Measurements from ENCODE around the gene SLC7A8.

Gene SLC7A8

GRCh38 chr14:23154964-23155587, 28.4 kb downstream of the SLC7A8 start:
- no peak for FAIRE-seq

- no peak for FAIRE-seq
Observed at GRCh38 chr14:23153851-23154796, 29.3 kb downstream of the SLC7A8 start.

DNA sequence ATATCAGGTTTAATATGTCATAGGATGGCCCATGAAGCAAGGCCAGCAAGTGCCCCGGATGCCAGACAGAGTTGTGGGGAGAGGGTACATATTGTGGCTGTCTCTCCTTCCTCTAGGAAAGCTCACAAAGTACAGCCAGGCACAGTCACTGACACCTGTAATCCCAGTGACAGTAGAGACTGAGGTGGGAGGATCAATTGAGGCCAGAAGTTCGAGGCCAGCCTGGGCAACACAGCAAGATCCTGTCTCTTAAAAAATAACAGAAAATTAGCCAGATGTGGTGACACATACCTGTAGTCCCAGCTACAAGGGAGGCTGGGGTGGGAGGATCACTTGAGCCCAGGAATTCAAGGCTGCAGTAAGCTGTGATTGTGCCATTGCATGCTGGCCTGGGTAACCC, 32.1 kb downstream of the SLC7A8 start:
- FAIRE-seq: no peak

DNA sequence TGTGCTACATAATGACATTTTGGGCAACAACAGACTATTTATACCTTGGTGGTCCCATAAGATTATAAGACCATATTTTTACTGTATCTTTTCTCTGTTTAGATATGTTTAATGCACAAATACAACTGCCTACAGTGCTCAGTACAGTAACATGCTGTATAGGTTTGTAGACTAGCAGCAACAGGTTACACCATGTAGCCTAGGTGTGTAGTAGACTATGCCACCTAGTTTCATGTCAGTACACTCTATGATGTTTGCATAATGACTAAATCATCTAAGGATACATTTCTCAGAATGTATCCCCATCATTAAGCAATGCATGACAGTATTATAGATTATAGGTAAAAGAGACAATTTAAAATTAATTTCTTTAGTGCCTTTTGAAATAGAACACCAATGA, 33.7 kb downstream of the SLC7A8 start:
- no peak for FAIRE-seq

- no peak for FAIRE-seq
Observed at GRCh38 chr14:23148591-23149249, 34.7 kb downstream of the SLC7A8 start.

GRCh38 chr14:23147676-23148075, 35.8 kb downstream of the SLC7A8 start:
- FAIRE-seq: no peak

DNA sequence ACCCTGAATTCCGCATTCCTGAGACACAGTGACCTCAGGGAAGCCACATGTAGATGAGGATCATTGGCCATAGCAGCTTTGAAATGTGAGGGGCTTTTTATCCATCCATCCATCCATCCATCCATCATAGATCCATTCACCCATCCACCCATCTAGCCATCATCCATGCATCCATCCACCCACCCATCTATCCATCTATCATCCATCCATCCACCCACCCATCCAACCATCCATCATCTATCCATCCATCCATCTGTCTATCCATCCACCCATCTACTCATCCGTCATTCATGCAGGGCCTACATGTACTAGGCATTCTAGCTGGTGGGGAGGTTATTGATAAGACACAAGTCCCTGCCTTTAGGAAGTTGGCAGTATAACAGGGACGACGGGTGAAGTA, 36.5 kb downstream of the SLC7A8 start:
- no peak for FAIRE-seq

DNA sequence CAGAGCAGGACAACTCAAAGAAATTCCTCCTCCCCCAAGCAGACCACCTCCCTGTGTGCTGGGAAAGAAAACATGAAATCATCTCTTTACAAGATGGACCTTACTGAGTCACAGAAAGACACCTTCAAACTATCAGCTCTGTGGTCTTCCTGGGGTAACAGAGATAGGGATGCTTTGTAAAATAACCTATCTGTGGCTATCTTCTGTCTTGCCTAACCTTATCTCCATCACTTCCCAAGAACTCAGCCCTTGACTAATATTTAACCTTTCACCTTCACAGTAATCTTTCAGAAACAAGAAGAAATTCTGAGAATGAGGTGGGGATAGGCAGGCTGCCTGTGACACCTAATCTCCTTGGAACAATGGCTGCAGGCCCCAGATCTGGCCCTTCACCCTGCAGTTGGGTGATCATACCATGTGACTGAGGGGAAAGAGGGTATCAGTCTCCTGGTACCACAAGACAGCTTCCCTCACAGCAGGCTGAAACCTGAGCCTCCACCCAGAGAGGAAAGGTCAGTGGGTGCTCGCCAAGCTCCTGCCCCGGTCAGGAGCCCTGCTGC, 37.0 kb downstream of the SLC7A8 start:
- FAIRE-seq: no peak

- FAIRE-seq: no peak
Observed at GRCh38 chr14:23145794-23146350, 37.6 kb downstream of the SLC7A8 start.

DNA sequence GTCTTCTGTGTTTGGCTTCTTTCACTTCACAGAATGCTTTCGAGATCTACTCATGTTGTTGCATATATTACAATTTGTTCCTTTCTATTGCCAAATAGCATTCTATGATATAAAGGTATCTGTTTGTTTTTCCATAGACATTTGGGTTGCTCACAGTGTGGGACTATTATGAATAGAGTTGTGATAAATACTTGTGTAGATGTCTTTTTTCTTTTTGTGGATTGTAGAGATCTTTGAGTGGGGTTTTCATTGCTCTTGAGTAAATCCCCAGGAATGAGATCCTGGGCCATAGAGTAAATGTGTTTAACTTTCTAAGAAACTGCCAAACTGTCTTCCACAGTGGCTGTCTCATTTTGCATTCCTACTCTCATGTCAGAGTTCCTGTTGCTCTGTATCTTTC, 39.5 kb downstream of the SLC7A8 start:
- no peak for FAIRE-seq

GRCh38 chr14:23142826-23143225, 40.6 kb downstream of the SLC7A8 start:
- FAIRE-seq: no peak

DNA sequence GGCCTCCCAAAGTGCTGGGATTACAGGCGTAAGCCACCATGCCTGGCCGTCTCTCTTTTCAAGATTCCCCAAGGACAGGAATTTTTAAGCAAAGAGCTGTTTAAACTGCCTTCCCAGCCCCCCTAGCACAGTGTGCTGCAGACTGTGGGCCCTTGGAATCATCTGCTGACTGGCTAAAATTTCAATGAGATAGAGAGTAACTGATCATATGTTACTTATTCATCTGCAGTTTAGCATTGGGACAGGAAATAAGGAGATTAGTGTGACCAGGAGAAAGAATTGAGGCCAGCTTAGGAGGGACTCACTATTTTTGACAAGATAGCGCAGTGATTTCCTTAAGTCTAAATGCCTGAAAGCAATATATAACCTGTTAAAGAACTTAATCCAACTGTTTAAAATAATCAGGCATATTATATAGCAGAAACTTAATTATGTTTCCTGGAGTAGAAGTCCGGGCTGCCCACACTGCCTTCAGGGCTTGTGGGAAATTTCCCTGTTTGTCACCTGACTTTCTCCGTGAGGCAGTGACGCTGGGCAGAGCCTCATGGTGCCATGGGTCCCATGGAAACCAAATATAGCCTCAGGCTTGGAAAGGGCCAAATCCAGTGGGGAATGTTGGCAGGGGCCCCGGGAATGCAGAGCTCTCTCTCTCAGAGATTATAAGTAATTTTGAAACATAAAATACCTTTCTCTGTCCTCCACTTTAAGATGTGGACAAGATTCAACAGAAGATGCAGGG, 41.6 kb downstream of the SLC7A8 start:
- FAIRE-seq: no peak

GRCh38 chr14:23140371-23140770, 43.1 kb downstream of the SLC7A8 start:
- FAIRE-seq: no peak

GRCh38 chr14:23139874-23140273, 43.6 kb downstream of the SLC7A8 start:
- no peak for FAIRE-seq

- FAIRE-seq: no peak
Observed at GRCh38 chr14:23137813-23138535, 45.5 kb downstream of the SLC7A8 start.

GRCh38 chr14:23137192-23137812, 46.2 kb downstream of the SLC7A8 start:
- no peak for FAIRE-seq

- FAIRE-seq: no peak
Observed at GRCh38 chr14:23136566-23137133, 46.8 kb downstream of the SLC7A8 start.

GRCh38 chr14:23132970-23133369, 50.5 kb downstream of the SLC7A8 start:
- FAIRE-seq: no peak

DNA sequence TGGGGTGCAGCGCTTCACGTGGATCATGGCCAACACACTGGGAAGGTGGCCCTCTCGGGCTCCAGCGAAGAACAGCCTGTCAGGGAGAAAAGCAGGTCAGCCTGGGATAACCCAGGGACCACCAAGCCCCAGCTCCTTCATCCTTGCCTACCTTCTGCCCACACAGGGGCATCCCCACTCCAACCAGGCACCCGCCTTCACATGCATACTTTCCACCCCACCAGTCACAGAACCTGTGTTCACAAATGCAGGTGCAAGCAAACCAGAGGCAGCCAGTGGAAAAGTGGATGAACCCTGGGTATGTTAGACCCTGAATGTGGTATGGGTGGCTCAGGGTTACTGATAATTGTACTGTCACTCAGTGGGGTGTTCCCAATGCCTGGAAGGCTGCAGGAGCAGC, 52.0 kb downstream of the SLC7A8 start:
- no peak for FAIRE-seq

GRCh38 chr14:23130871-23131270, 52.6 kb downstream of the SLC7A8 start:
- no peak for FAIRE-seq
